Measurements from ENCODE around the gene ILF2.

GRCh38 chr1:153667439-153667838, 3.4 kb downstream of the ILF2 start:
- TF ChIP-seq, protein P1, sequence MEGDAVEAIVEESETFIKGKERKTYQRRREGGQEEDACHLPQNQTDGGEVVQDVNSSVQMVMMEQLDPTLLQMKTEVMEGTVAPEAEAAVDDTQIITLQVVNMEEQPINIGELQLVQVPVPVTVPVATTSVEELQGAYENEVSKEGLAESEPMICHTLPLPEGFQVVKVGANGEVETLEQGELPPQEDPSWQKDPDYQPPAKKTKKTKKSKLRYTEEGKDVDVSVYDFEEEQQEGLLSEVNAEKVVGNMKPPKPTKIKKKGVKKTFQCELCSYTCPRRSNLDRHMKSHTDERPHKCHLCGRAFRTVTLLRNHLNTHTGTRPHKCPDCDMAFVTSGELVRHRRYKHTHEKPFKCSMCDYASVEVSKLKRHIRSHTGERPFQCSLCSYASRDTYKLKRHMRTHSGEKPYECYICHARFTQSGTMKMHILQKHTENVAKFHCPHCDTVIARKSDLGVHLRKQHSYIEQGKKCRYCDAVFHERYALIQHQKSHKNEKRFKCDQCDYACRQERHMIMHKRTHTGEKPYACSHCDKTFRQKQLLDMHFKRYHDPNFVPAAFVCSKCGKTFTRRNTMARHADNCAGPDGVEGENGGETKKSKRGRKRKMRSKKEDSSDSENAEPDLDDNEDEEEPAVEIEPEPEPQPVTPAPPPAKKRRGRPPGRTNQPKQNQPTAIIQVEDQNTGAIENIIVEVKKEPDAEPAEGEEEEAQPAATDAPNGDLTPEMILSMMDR (optimal IDR thresholded peaks at IDR 0.05 in 1 of 3, IDR thresholded peaks at IDR 0.05 in 1 of 3, conservative IDR thresholded peaks at IDR 0.05 in 1 of 3; ENCODE audit: extremely low read depth in 1 of 3, insufficient read depth in 2 of 3, low read length in 3 of 3), result no peak
- TF ChIP-seq EZH2 (IDR thresholded peaks at IDR 0.05; ENCODE audit: low read length), result no peak

All from keratinocyte (primary cell).